CD14-positive monocyte (primary cell): ENCODE measurements around the gene DSTYK. TPM values are rescaled to one million over a fixed set of nuclear protein-coding genes. Genes with fewer than 3 reads are reported as not detected.

Source experiments
- DNase-seq, 3 donors: peaks; one replicate each; pipeline ENCODE4 v3.0.0-alpha.2; 2011 to 2022
- H2AFZ ChIP-seq: 2 replicates; pipeline ENCODE4 v1.6.0; 2012; ENCODE audit warnings: mild to moderate bottlenecking, low read depth, low read length, inconsistent platforms; ENCODE audit not compliant: insufficient read depth, poor library complexity, severe bottlenecking
- H3K27ac ChIP-seq, 2 donors: 1 replicate in 1 of 2; 2 replicates in 1 of 2; pipeline ENCODE4 v1.5.1; 2012 to 2013; ENCODE audit warnings: low read length in 2 of 2, control low read depth in 1 of 2, inconsistent platforms in 1 of 2, low read depth in 1 of 2, mild to moderate bottlenecking in 1 of 2
- H3K27me3 ChIP-seq, 2 donors: one replicate each; pipeline versions ENCODE4 v1.6.0 to v1.6.1; 2011 to 2013; ENCODE audit warnings: low read length in 2 of 2; ENCODE audit not compliant: control insufficient read depth in 2 of 2, insufficient read depth in 2 of 2
- H3K36me3 ChIP-seq, 2 donors: replicated peaks in 1 of 2; 1 replicate in 1 of 2; 2 replicates in 1 of 2; pipeline versions ENCODE4 v1.5.1 to v1.6.1; 2012 to 2013; ENCODE audit warnings: low read length in 2 of 2, control low read depth in 1 of 2, inconsistent platforms in 1 of 2, mild to moderate bottlenecking in 1 of 2; ENCODE audit not compliant: insufficient read depth in 2 of 2, control insufficient read depth in 1 of 2
- H3K4me1 ChIP-seq, 2 donors: 1 replicate in 1 of 2; 2 replicates in 1 of 2; pipeline versions ENCODE4 v1.5.1 to v1.6.1; 2012 to 2013; ENCODE audit warnings: low read length in 2 of 2, control low read depth in 1 of 2, inconsistent platforms in 1 of 2, mild to moderate bottlenecking in 1 of 2, moderate library complexity in 1 of 2; ENCODE audit not compliant: insufficient read depth in 2 of 2, control insufficient read depth in 1 of 2
- H3K4me2 ChIP-seq: replicated peaks from 2 replicates; pipeline ENCODE3; 2012; ENCODE audit warnings: low read length, moderate library complexity, mild to moderate bottlenecking; ENCODE audit not compliant: poor library complexity, severe bottlenecking; ENCODE audit errors: extremely low read depth
- H3K4me3 ChIP-seq, 3 experiments: fragments of 200-600 bp in 1 of 3; sonication (generic) in 1 of 3; replicated peaks in 1 of 3; 1 replicate in 2 of 3; 2 replicates in 1 of 3; pipeline ENCODE4 v1.5.1; 2011 to 2013; ENCODE audit warnings: low read length in 3 of 3, mild to moderate bottlenecking in 3 of 3, control low read depth in 2 of 3, low read depth in 2 of 3, inconsistent platforms in 1 of 3, moderate library complexity in 1 of 3
- H3K79me2 ChIP-seq: 2 replicates; pipeline ENCODE4 v1.6.0; 2012; ENCODE audit warnings: mild to moderate bottlenecking, control low read depth, inconsistent platforms, low read length, moderate library complexity; ENCODE audit not compliant: insufficient read depth
- H3K9ac ChIP-seq: 2 replicates; pipeline ENCODE4 v1.6.0; 2017; ENCODE audit warnings: low read length, mild to moderate bottlenecking; ENCODE audit not compliant: insufficient read depth, poor library complexity, severe bottlenecking
- H3K9me3 ChIP-seq, 2 donors: replicated peaks in 1 of 2; 1 replicate in 1 of 2; 2 replicates in 1 of 2; pipeline versions ENCODE4 v1.5.1 to v1.6.1; 2012 to 2013; ENCODE audit warnings: low read length in 2 of 2, control low read depth in 1 of 2; ENCODE audit not compliant: control insufficient read depth in 1 of 2, insufficient read depth in 1 of 2
- H4K20me1 ChIP-seq: 2 replicates; pipeline ENCODE4 v1.6.0; 2012; ENCODE audit warnings: mild to moderate bottlenecking, low read length, control low read depth, moderate library complexity; ENCODE audit not compliant: insufficient read depth
- H3K27ac Mint-ChIP-seq, 7 donors: one replicate each; pipeline ENCODE4 v1.8.0; 2020; ENCODE audit warnings: mild to moderate bottlenecking in 7 of 7, mixed read lengths in 7 of 7, moderate library complexity in 6 of 7, inconsistent platforms in 2 of 7
- H3K27me3 Mint-ChIP-seq, 3 donors: one replicate each; pipeline ENCODE4 v1.8.0; 2021 to 2022; ENCODE audit warnings: low read depth in 3 of 3, mild to moderate bottlenecking in 3 of 3, mixed read lengths in 3 of 3, moderate library complexity in 3 of 3, inconsistent platforms in 1 of 3
- H3K36me3 Mint-ChIP-seq, 2 donors: one replicate each; pipeline ENCODE4 v1.8.0; 2020; ENCODE audit warnings: mixed read lengths in 2 of 2, inconsistent platforms in 1 of 2, mild to moderate bottlenecking in 1 of 2
- H3K4me1 Mint-ChIP-seq: one replicate; pipeline ENCODE4 v1.8.0; 2020; ENCODE audit warnings: mild to moderate bottlenecking, mixed read lengths
- H3K4me3 Mint-ChIP-seq, 2 donors: one replicate each; pipeline ENCODE4 v1.8.0; 2020; ENCODE audit warnings: mild to moderate bottlenecking in 2 of 2, mixed read lengths in 2 of 2, moderate library complexity in 1 of 2
- H3K9me3 Mint-ChIP-seq, 7 donors: one replicate each; pipeline ENCODE4 v1.8.0; 2020 to 2022; ENCODE audit warnings: mixed read lengths in 7 of 7, mild to moderate bottlenecking in 6 of 7, moderate library complexity in 6 of 7, inconsistent platforms in 2 of 7
- CTCF ChIP-seq: fragments of 200-600 bp; IDR thresholded peaks from one replicate; pipeline ENCODE4 v1.8.0; 2022; ENCODE audit warnings: antibody characterized with exemption, mild to moderate bottlenecking
- WGBS: methylation state at CpG from one replicate; pipeline ENCODE4 v1.1.5; 2013; ENCODE audit warnings: missing lambda C conversion rate; ENCODE audit not compliant: insufficient coverage; 5-methylcytosine and 5-hydroxymethylcytosine counted together
- intact Hi-C, 2 donors: fragments of 100-400 bp; cut with micrococcal nuclease; formaldehyde crosslinking; loops; one replicate each; pipeline versions ENCODE4 v1.15.0 to v1.15.1; 2023
- polyA plus RNA-seq, 3 donors: library from polyadenylated mRNA; depleted of rRNA in 1 of 3; unstranded in 2 of 3; stranded (reverse) in 1 of 3; fragments of 300-500 nt in 2 of 3; fragments of >200 nt in 1 of 3; fragmentation: Illumina TruSeq in 2 of 3; gene quantifications; 1 replicate in 2 of 3; 2 replicates in 1 of 3; pipeline ENCODE4 v1.2.3, GENCODE V29; 2012 to 2021

DSTYK gene
- polyA plus RNA-seq, 3 donors, result 2.9 to 6.5 (median 3.8) TPM

GRCh38 chr1:205144046-205144720 is 67.3 kb downstream of the DSTYK start:
- DNase-seq, result no peak
- no peak overlapping the region for H3K9ac ChIP-seq
- H3K4me1 ChIP-seq, result peaks cover 3 to 5% of the 10 kb centered on the region in 2 donors
- Mint-ChIP-seq H3K36me3 (peaks cover 35 to 45% of the 10 kb centered on the region in 2 donors), H3K4me1 (peaks cover 6% of the 10 kb centered on the region), H3K27me3 (peaks cover 0 to 2% (median 2%) of the 10 kb centered on the region in 3 donors), H3K4me3 (no peak overlapping the region), H3K9me3 (no peaks in the 10 kb centered on the region), H3K27ac (no peak overlapping the region)
- no peak for TF ChIP-seq CTCF
- WGBS, result 100% methylated on average over 1 of the region's 1 CpG
- H3K9me3 ChIP-seq, result no peaks in the 10 kb centered on the region
- H3K27me3 ChIP-seq, result no peaks in the 10 kb centered on the region
- no peak overlapping the region for H3K4me2 ChIP-seq
- H2AFZ ChIP-seq, result no peak overlapping the region
- no peaks in the 10 kb centered on the region for H3K79me2 ChIP-seq
- H3K27ac ChIP-seq, result no peak overlapping the region
- H4K20me1 ChIP-seq, result no peaks in the 10 kb centered on the region
- no peak overlapping the region for H3K4me3 ChIP-seq
- peaks cover 24 to 38% of the 10 kb centered on the region in 2 donors for H3K36me3 ChIP-seq
- intact Hi-C loops, result loop anchor here (10.0 kb wide), 1 partner anchor 159 kb away; no protein-coding TSS in a partner anchor

GRCh38 chr1:205142102-205142469 is 69.4 kb downstream of the DSTYK start:
- Histone ChIP-seq H3K4me2 (no peak overlapping the region), H3K4me3 (no peak overlapping the region), H4K20me1 (no peaks in the 10 kb centered on the region), H3K27me3 (no peaks in the 10 kb centered on the region), H3K4me1 (peaks cover 15 to 16% of the 10 kb centered on the region in 2 donors), H3K9me3 (no peaks in the 10 kb centered on the region), H2AFZ (no peak overlapping the region), H3K79me2 (no peaks in the 10 kb centered on the region), H3K27ac (no peak overlapping the region), H3K36me3 (peaks cover 7 to 17% of the 10 kb centered on the region in 2 donors), H3K9ac (no peak overlapping the region)
- intact Hi-C loops, result loop anchor here (10.0 kb wide), 1 partner anchor 157 kb away; no protein-coding TSS in a partner anchor
- H3K4me3 Mint-ChIP-seq, result no peak overlapping the region
- no CpG with 5 or more reads among the region's 2 CpGs for WGBS
- H3K9me3 Mint-ChIP-seq, result no peaks in the 10 kb centered on the region
- TF ChIP-seq CTCF, result no peak
- peaks cover 20% of the 10 kb centered on the region for H3K4me1 Mint-ChIP-seq
- peak overlapping the region in 1 of 7 donors; percentile 68 for H3K27ac Mint-ChIP-seq
- no peak for DNase-seq
- H3K27me3 Mint-ChIP-seq, result peaks cover 0 to 2% (median 2%) of the 10 kb centered on the region in 3 donors
- H3K36me3 Mint-ChIP-seq, result peaks cover 19 to 24% of the 10 kb centered on the region in 2 donors
